ENCODE measurements around the gene FADS2. TPM values are rescaled to one million over a fixed set of nuclear protein-coding genes. Genes with fewer than 3 reads are reported as not detected.
A peak's percentile ranks its signal among the peaks of the same experiment; 100 is the strongest.

FADS2 gene
- total and polyA plus RNA-seq, 9 of the 15 experiments (the other 6 are each of a cell fraction or from before 2014, with no cell fraction given), result 2.9 to 42.8 (median 16.2) TPM

DNA sequence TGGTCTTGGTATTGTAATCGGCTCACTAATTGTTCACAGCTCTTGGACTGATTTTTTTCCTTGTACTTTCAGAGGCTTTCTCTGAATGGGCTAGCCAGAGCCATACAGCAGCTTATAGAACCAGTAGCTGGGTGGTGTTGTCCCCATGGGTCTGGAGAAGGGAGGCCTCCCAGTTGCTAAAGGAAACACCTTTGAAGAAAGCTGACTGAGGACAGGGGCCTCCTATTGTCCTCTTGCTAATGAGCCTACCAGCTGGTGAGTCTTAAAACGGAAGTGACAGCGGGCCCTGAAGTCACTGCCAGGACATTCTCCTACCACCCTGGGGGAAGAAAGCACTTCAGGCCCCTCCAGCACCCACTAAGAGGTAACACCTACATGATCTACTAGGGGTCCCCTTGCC is 53.3 kb downstream of the FADS2 start:
- H4K20me1 ChIP-seq (replicated peaks; ENCODE audit: control insufficient read depth, insufficient read depth, low read length), result 0 out of 2 replicates have a peak, but pooled peaks cover 7% of the 10 kb centered on the region
- BruUV-seq (replicated peaks), result no TSS peak
- H3K9ac ChIP-seq (ENCODE audit: insufficient read depth in 1 of 2, low read depth in 2 of 2, low read length in 2 of 2), result peak overlapping the region; percentile 11 to 28; a peak in 2 of 4 replicates
- H3K27ac ChIP-seq (ENCODE audit: extremely low read depth, low read depth, low read length), result peak overlapping the region; percentile 47; the same call in 2 of the 3 replicates
- H3K4me3 ChIP-seq, result no peak overlapping the region
- ChIA-PET POLR2A (interaction anchor here (0.6 to 2.3 kb wide), 10 partner anchors 11 to 277 kb away, joined by 3 to 9 read pairs (median 3); partner anchors contain the start of genes BEST1 and FTH1), CTCF (ENCODE audit: low intra/inter-chr PET ratio) (no interaction called here)
- 58% methylated on average over 3 of the region's 3 CpGs for WGBS (ENCODE audit: insufficient coverage, low coverage, missing lambda C conversion rate)
- peak; percentile 49 for FAIRE-seq
- H3K4me2 ChIP-seq (ENCODE audit: insufficient read depth, low read length), result no peak overlapping the region
- intact Hi-C loops (cut with micrococcal nuclease), result no loop called here
- no peaks in the 10 kb centered on the region for H3K27me3 ChIP-seq (ENCODE audit: control insufficient read depth in 2 of 2, insufficient read depth in 2 of 2, low read length in 2 of 2)
- peaks cover 7% of the 10 kb centered on the region for H3K9me1 ChIP-seq (ENCODE audit: control insufficient read depth, insufficient read depth, low read length)
- peaks cover 25% of the 10 kb centered on the region; the same call in 2 of the 3 replicates for H3K36me3 ChIP-seq (ENCODE audit: control insufficient read depth, insufficient read depth, low read length)
- H2AFZ ChIP-seq (ENCODE audit: low read depth, low read length), result no peak overlapping the region
- TF ChIP-seq HDAC1 (IDR thresholded peaks at IDR 0.05) (no peak), POLR2AphosphoS5 (IDR thresholded peaks at IDR 0.05; ENCODE audit: control insufficient read depth, insufficient read depth, low read depth, low read length) (no peak)
- TF ChIP-seq, protein P1, sequence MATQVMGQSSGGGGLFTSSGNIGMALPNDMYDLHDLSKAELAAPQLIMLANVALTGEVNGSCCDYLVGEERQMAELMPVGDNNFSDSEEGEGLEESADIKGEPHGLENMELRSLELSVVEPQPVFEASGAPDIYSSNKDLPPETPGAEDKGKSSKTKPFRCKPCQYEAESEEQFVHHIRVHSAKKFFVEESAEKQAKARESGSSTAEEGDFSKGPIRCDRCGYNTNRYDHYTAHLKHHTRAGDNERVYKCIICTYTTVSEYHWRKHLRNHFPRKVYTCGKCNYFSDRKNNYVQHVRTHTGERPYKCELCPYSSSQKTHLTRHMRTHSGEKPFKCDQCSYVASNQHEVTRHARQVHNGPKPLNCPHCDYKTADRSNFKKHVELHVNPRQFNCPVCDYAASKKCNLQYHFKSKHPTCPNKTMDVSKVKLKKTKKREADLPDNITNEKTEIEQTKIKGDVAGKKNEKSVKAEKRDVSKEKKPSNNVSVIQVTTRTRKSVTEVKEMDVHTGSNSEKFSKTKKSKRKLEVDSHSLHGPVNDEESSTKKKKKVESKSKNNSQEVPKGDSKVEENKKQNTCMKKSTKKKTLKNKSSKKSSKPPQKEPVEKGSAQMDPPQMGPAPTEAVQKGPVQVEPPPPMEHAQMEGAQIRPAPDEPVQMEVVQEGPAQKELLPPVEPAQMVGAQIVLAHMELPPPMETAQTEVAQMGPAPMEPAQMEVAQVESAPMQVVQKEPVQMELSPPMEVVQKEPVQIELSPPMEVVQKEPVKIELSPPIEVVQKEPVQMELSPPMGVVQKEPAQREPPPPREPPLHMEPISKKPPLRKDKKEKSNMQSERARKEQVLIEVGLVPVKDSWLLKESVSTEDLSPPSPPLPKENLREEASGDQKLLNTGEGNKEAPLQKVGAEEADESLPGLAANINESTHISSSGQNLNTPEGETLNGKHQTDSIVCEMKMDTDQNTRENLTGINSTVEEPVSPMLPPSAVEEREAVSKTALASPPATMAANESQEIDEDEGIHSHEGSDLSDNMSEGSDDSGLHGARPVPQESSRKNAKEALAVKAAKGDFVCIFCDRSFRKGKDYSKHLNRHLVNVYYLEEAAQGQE (IDR thresholded peaks at IDR 0.05; ENCODE audit: borderline replicate concordance), result no peak
- TF ChIP-seq, protein P1 (CRISPR knock-in tag; IDR thresholded peaks at IDR 0.05; ENCODE audit: low read depth), result no peak
- no peaks in the 10 kb centered on the region for H3K9me3 ChIP-seq (replicated peaks; ENCODE audit: control insufficient read depth, insufficient read depth, low read depth, low read length)
- H3K4me1 ChIP-seq (replicated peaks in 1 of 2; ENCODE audit: control insufficient read depth in 2 of 2, insufficient read depth in 2 of 2, low read length in 2 of 2), result peaks cover 18 to 59% of the 10 kb centered on the region in 2 experiments; a peak in 4 of 5 replicates
- DNase-seq (ENCODE audit: extremely low read depth in 1 of 4, low spot score in 3 of 4), result no peak
- ATAC-seq, result peak; percentile 45
- H3K79me2 ChIP-seq (ENCODE audit: control insufficient read depth, insufficient read depth, low read length), result peaks cover 17% of the 10 kb centered on the region
- in situ Hi-C loops (cut with MboI), result no loop called here
